AG09309 (cell line): ENCODE measurements around the gene REM2.
A peak's percentile ranks its signal among the peaks of the same experiment; 100 is the strongest.

Source experiments
- DNase-seq: peaks from one replicate; pipeline ENCODE4 v3.0.0-alpha.2; 2010; ENCODE audit warnings: low read depth
- H3K4me3 ChIP-seq: 2 replicates; pipeline ENCODE4 v1.5.1; 2011; ENCODE audit warnings: mild to moderate bottlenecking, low read depth, low read length, moderate library complexity; ENCODE audit not compliant: control insufficient read depth
- TF ChIP-seq, protein P1 (sequence below): IDR thresholded peaks from 2 replicates; pipeline ENCODE4 v1.5.1; 2011; ENCODE audit warnings: mild to moderate bottlenecking, low read depth, low read length, inconsistent platforms; ENCODE audit not compliant: insufficient read depth, control insufficient read depth; ENCODE audit errors: missing control alignments

The REM2 gene

DNA sequence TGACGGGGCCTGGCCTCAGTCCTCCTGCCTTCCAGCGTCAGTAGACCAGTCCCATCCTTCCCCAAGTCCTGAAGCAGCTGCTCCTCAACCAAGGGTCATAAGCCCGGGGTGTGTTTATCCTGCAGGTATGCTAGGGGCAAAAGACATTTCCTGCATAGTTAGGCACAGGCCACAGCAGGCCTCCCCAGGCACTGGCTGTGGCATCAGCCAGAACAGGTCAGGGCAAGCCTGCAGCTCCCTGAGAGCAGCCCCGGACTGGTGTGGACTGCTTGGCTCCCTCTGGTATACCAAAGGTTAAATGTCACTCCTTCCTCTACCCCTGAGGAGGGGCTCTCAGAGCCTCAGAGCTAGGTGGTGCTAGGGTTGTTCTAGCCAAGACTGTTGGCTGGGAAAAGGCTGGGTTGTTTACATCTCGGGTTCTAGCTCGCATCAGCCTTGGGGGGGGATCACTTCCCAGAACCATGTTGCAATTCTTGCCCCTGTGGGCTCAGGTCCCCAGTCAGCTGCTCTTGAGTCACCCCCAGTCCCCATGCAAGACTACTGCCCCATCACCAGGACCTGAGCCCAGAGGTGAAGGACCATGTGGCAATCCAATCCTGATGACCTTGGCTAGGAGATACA is 43.8 kb upstream of the REM2 start:
- H3K4me3 ChIP-seq: peak overlapping the region; percentile 86
- TF ChIP-seq, protein P1, sequence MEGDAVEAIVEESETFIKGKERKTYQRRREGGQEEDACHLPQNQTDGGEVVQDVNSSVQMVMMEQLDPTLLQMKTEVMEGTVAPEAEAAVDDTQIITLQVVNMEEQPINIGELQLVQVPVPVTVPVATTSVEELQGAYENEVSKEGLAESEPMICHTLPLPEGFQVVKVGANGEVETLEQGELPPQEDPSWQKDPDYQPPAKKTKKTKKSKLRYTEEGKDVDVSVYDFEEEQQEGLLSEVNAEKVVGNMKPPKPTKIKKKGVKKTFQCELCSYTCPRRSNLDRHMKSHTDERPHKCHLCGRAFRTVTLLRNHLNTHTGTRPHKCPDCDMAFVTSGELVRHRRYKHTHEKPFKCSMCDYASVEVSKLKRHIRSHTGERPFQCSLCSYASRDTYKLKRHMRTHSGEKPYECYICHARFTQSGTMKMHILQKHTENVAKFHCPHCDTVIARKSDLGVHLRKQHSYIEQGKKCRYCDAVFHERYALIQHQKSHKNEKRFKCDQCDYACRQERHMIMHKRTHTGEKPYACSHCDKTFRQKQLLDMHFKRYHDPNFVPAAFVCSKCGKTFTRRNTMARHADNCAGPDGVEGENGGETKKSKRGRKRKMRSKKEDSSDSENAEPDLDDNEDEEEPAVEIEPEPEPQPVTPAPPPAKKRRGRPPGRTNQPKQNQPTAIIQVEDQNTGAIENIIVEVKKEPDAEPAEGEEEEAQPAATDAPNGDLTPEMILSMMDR: no peak
- DNase-seq: no peak

DNA sequence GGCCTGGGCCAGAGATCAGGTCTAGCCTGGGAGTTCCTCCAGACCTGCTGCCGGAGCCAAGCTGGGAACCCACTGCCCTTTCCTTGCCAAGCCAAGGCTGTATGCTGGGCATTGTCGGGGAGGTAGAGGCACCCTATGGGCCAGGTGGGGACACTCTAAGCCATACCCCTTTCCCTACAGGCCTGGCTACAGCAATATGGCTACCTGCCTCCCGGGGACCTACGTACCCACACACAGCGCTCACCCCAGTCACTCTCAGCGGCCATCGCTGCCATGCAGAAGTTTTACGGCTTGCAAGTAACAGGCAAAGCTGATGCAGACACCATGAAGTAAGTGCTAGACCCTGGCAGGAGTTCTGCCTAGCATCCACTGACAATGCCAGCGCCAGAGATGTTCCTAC is 41.7 kb upstream of the REM2 start:
- TF ChIP-seq, protein P1: no peak
- H3K4me3 ChIP-seq: no peak overlapping the region
- no peak for DNase-seq

DNA sequence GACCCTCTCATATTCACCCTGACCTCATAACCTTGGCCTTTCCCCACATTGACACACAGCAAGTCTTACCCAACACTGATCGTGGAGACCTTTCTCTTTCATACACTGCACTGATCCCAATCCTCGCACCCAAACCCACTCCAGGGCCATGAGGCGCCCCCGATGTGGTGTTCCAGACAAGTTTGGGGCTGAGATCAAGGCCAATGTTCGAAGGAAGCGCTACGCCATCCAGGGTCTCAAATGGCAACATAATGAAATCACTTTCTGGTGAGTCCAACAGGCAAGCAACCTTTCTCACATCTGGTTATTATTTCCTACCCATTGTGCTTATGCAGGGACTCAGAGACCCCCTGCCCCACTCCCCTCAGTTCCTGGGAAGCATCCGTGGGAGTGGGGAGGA is 41.3 kb upstream of the REM2 start:
- H3K4me3 ChIP-seq: no peak overlapping the region
- TF ChIP-seq, protein P1: no peak
- no peak for DNase-seq

DNA sequence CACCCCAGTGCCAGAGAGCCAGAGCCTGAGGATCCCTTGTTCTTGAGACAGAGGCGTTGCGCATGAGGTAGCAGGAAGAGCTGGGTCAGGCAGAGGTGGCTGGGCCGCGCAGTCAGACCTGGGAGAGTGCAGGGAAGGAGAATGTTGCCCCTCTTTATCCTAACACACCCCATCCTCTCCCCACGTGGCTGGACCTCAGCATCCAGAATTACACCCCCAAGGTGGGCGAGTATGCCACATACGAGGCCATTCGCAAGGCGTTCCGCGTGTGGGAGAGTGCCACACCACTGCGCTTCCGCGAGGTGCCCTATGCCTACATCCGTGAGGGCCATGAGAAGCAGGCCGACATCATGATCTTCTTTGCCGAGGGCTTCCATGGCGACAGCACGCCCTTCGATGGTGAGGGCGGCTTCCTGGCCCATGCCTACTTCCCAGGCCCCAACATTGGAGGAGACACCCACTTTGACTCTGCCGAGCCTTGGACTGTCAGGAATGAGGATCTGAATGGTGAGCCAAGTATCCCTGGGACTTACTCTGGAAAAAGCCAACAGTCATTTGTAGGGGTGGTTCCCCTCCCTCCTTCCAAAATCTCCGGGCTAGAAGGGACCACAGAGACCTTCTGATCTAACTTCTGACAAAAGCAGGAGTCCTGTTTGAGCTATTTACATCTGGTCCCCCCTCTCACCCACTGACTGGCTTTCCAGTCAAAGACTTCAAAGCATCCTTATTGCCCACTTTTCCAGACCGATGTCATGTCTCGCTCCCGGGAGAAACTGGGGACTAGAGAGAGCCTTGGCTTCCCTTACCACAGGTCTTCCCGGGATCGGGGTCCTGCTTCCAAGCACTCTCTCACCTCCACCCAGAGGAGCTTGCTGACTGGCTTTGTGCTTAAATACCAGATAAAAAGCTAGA is 40.6 kb upstream of the REM2 start:
- TF ChIP-seq, protein P1: no peak
- no peak for DNase-seq
- H3K4me3 ChIP-seq: no peak overlapping the region

DNA sequence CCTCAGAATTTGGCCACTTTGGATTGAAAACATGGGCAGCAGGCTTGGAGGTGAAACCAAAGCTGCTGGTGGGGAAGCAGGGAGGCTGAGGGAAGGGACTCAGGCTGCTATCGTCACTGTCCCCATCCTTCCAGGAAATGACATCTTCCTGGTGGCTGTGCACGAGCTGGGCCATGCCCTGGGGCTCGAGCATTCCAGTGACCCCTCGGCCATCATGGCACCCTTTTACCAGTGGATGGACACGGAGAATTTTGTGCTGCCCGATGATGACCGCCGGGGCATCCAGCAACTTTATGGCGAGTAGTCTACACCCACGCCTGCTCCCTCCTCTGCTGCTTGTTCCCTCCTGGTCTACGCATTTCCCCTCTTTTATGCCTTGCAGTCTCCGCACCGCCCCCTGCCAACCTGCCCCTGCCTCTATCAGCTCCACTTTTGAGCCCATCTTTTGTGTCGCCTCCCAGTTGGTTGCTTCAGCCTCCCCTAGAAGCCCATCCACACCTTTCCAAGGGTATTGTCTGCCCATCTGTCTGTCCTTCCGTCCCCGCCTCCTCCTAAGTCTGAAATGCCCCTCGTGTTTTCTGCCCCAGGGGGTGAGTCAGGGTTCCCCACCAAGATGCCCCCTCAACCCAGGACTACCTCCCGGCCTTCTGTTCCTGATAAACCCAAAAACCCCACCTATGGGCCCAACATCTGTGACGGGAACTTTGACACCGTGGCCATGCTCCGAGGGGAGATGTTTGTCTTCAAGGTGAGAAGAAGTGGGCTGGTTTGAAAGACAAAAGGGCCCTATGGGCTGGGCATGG is 39.7 kb upstream of the REM2 start:
- TF ChIP-seq, protein P1: no peak
- H3K4me3 ChIP-seq: no peak overlapping the region
- DNase-seq: no peak

DNA sequence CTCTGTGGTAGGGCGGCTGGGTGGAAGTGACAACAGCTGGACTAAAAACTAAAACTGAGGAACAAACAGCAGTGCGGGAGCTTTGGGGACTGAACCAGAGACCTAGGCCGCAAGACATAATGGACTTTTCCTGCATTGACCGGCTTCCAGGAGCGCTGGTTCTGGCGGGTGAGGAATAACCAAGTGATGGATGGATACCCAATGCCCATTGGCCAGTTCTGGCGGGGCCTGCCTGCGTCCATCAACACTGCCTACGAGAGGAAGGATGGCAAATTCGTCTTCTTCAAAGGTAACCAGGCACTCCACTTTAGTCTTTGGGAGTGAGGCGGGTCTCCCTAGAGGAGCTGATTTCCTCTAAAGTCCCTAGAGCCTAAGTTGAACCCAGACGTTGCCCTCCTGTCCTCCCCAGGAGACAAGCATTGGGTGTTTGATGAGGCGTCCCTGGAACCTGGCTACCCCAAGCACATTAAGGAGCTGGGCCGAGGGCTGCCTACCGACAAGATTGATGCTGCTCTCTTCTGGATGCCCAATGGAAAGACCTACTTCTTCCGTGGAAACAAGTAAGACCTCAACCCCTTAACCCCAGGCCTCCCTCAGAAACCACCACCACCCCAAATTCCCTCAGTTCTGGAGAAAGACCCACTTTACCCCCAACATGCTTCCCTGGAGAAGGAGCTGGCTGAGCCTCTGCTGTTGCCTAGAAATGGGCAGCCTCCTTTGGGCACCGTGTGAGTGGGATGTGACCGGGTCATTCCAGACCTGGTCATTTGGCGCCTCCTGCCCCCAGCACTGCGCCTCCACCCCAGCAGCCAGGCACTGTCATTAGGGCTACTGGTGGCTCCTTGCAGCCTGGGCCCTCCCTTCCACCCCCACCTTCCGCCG is 38.6 kb upstream of the REM2 start:
- no peak for DNase-seq
- H3K4me3 ChIP-seq: no peak overlapping the region
- TF ChIP-seq, protein P1: no peak
